SK-N-SH (cell line): ENCODE measurements around the gene MLC1.

Experiments used
- MEF2A ChIP-seq: IDR thresholded peaks from 2 replicates; pipeline ENCODE4 v1.4.0; 2012; ENCODE audit warnings: low read depth, borderline replicate concordance
- SMC3 ChIP-seq: IDR thresholded peaks from 2 replicates; pipeline ENCODE4 v1.6.1; 2012; ENCODE audit warnings: low read depth, low read length, improper control_type of control experiment
- TAF1 ChIP-seq: IDR thresholded peaks from 2 replicates; pipeline ENCODE4 v1.6.1; 2012; ENCODE audit warnings: low read depth, mild to moderate bottlenecking, low read length, moderate library complexity, borderline replicate concordance
- TF ChIP-seq, protein P1 (sequence below): fragments of 150-350 bp; IDR thresholded peaks from 2 replicates; pipeline ENCODE4 v1.6.1; 2017; ENCODE audit warnings: antibody characterized with exemption, low read length, low read depth, borderline replicate concordance
- TF ChIP-seq, protein P2 (sequence below): fragments of 200-600 bp; sonication (generic); IDR thresholded peaks from 2 replicates; pipeline ENCODE4 v1.6.1; 2017; ENCODE audit warnings: antibody characterized with exemption, mild to moderate bottlenecking, moderate library complexity

GRCh38 chr22:50084614-50085021 lies 608 bp downstream of the MLC1 start:
- no peak for TF ChIP-seq MEF2A
- TF ChIP-seq, protein P1, sequence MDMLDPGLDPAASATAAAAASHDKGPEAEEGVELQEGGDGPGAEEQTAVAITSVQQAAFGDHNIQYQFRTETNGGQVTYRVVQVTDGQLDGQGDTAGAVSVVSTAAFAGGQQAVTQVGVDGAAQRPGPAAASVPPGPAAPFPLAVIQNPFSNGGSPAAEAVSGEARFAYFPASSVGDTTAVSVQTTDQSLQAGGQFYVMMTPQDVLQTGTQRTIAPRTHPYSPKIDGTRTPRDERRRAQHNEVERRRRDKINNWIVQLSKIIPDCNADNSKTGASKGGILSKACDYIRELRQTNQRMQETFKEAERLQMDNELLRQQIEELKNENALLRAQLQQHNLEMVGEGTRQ: no peak
- TF ChIP-seq, protein P2, sequence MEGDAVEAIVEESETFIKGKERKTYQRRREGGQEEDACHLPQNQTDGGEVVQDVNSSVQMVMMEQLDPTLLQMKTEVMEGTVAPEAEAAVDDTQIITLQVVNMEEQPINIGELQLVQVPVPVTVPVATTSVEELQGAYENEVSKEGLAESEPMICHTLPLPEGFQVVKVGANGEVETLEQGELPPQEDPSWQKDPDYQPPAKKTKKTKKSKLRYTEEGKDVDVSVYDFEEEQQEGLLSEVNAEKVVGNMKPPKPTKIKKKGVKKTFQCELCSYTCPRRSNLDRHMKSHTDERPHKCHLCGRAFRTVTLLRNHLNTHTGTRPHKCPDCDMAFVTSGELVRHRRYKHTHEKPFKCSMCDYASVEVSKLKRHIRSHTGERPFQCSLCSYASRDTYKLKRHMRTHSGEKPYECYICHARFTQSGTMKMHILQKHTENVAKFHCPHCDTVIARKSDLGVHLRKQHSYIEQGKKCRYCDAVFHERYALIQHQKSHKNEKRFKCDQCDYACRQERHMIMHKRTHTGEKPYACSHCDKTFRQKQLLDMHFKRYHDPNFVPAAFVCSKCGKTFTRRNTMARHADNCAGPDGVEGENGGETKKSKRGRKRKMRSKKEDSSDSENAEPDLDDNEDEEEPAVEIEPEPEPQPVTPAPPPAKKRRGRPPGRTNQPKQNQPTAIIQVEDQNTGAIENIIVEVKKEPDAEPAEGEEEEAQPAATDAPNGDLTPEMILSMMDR: no peak
- no peak for TF ChIP-seq TAF1
- no peak for TF ChIP-seq SMC3
